ENCODE results near the gene BEST2. TPM values are rescaled to one million over a fixed set of nuclear protein-coding genes. Genes with fewer than 3 reads are reported as not detected.

The BEST2 gene
- total RNA-seq, 1 donor from 2014 or later: not detected

DNA sequence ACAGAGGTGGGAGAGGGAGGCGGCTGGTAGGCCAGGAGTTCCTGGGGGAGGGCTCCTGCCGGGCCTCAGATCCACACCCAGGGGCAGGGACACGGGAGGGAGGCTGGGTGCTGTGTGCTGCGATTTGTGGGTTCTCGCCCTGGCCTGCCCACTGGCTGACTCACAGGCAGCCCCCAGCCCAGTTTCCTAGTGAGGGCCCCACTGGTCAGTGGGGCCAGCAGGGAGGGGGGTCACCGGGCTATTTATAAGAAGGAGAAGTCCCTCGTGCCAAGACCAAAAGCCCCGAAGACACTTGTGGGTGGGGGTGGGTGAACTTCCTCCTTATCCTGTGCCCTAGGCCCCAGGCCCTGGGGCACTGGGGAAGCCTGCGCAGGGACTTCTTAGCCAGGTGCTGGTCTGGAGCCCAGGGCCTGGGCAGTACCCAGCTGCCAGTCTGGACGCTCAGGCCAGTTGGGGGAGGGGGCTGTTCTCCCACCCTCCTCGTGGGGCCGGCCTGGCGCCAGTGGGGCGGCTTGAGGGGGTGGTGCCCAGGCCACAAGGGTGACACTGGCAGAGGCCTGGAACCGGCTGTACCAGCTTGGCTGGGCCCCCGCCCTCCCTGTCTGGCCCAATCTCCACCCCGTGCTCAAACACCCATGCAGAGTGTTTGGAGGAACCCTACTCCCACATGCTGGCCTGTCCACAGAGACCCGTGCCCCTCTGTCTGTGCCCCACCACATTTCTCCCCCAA lies 34.7 kb downstream of the BEST2 start:
- DNase-seq (ENCODE audit: low read depth): no peak
- H3K36me3 ChIP-seq (ENCODE audit: control insufficient read depth, insufficient read depth, low read length): no peaks in the 10 kb centered on the region
- TF ChIP-seq CTCF (IDR thresholded peaks at IDR 0.05; ENCODE audit: insufficient read depth, low read length, poor library complexity, severe bottlenecking): no peak
- no peaks in the 10 kb centered on the region for H3K27me3 ChIP-seq (ENCODE audit: control insufficient read depth, insufficient read depth, low read length)
- H3K4me3 ChIP-seq (ENCODE audit: low read depth, low read length): no peak overlapping the region

DNA sequence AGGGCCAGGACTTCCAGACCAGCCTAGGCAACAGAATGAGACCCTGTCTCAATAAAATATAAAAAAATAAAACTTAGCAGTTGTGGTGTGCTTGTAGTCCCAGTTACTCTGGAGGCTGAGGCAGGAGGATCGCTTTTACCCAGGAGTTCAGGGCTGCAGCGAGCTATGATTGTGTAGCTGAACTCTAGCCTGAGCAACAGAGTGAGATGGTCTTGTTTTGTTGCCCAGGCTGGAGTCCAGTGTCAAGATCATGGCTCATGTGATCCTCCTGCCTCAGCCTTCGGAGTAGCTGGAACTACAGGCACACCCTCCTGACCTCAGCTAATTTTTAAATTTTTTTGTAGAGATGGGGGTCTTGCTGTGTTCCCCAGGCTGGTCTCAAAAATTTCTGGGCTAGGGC lies 35.4 kb downstream of the BEST2 start:
- Histone ChIP-seq H3K36me3 (ENCODE audit: control insufficient read depth, insufficient read depth, low read length) (no peaks in the 10 kb centered on the region), H3K4me3 (ENCODE audit: low read depth, low read length) (no peak overlapping the region), H3K27me3 (ENCODE audit: control insufficient read depth, insufficient read depth, low read length) (no peaks in the 10 kb centered on the region)
- no peak for DNase-seq (ENCODE audit: low read depth)
- TF ChIP-seq CTCF (IDR thresholded peaks at IDR 0.05; ENCODE audit: insufficient read depth, low read length, poor library complexity, severe bottlenecking): no peak

GRCh38 chr19:12787458-12787857 lies 35.9 kb downstream of the BEST2 start:
- H3K4me3 ChIP-seq (ENCODE audit: low read depth, low read length): no peak overlapping the region
- no peaks in the 10 kb centered on the region for H3K27me3 ChIP-seq (ENCODE audit: control insufficient read depth, insufficient read depth, low read length)
- H3K36me3 ChIP-seq (ENCODE audit: control insufficient read depth, insufficient read depth, low read length): no peaks in the 10 kb centered on the region
- DNase-seq (ENCODE audit: low read depth): no peak
- TF ChIP-seq CTCF (IDR thresholded peaks at IDR 0.05; ENCODE audit: insufficient read depth, low read length, poor library complexity, severe bottlenecking): no peak

- DNase-seq (ENCODE audit: low read depth): no peak
- no peak overlapping the region for H3K4me3 ChIP-seq (ENCODE audit: low read depth, low read length)
- no peak for TF ChIP-seq CTCF (IDR thresholded peaks at IDR 0.05; ENCODE audit: insufficient read depth, low read length, poor library complexity, severe bottlenecking)
- no peaks in the 10 kb centered on the region for H3K27me3 ChIP-seq (ENCODE audit: control insufficient read depth, insufficient read depth, low read length)
- H3K36me3 ChIP-seq (ENCODE audit: control insufficient read depth, insufficient read depth, low read length): no peaks in the 10 kb centered on the region
Measured at GRCh38 chr19:12788042-12788681, 36.6 kb downstream of the BEST2 start.

DNA sequence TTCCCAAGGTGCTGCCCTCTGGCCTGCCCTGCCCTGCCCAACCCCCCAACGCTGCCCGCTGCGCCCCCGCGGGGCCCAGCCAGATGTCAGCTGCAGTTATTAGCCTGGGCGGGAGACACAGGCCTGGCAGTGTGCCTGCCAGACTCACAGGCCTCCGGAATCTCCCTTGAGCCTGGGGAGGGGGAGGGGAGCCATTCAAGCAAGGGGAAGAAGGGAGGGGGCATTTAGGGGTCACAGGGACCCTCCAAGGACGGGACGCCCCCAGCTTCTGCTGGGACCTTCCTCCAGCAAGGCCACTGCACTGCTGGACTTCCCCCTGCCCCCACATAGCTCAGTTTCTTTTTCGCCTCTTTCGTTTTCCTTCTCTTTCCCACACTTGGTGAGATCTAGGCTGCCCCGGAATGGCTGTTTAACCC lies 37.1 kb downstream of the BEST2 start:
- no peaks in the 10 kb centered on the region for H3K27me3 ChIP-seq (ENCODE audit: control insufficient read depth, insufficient read depth, low read length)
- H3K36me3 ChIP-seq (ENCODE audit: control insufficient read depth, insufficient read depth, low read length): no peaks in the 10 kb centered on the region
- TF ChIP-seq CTCF (IDR thresholded peaks at IDR 0.05; ENCODE audit: insufficient read depth, low read length, poor library complexity, severe bottlenecking): peak; percentile 1
- DNase-seq (ENCODE audit: low read depth): no peak
- peak overlapping the region; percentile 3 for H3K4me3 ChIP-seq (ENCODE audit: low read depth, low read length)

Data from kidney epithelial cell (primary cell).